RWPE2 (cell line): ENCODE results near the gene GABRR1.

ENCODE experiments used
- ATAC-seq: fragments of 200-7000 bp; cut with Tn5 transposase; 3 replicates; pipeline ENCODE4 v1.9.1; 2021; ENCODE audit warnings: low read depth
- DNase-seq: peaks from one replicate; pipeline ENCODE4 v3.0.0-alpha.2; 2020; ENCODE audit warnings: low spot score
- H3K27ac ChIP-seq: fragments of 450-650 bp; 2 replicates; pipeline ENCODE4 v1.5.1; 2017; ENCODE audit warnings: mild to moderate bottlenecking; ENCODE audit not compliant: poor library complexity, severe bottlenecking
- H3K27me3 ChIP-seq: fragments of 250-450 bp; sonication (Bioruptor Pico); 2 replicates; pipeline ENCODE4 v1.5.1; 2021; ENCODE audit warnings: mild to moderate bottlenecking, moderate library complexity; ENCODE audit not compliant: insufficient read depth, poor library complexity, severe bottlenecking
- H3K36me3 ChIP-seq: fragments of 250-450 bp; sonication (Bioruptor Pico); 2 replicates; pipeline ENCODE4 v1.5.1; 2020; ENCODE audit warnings: low read depth, mild to moderate bottlenecking, moderate library complexity
- H3K4me1 ChIP-seq: fragments of 250-450 bp; sonication (Bioruptor Pico); 2 replicates; pipeline ENCODE4 v1.5.1; 2021; ENCODE audit warnings: mild to moderate bottlenecking, moderate library complexity; ENCODE audit not compliant: insufficient read depth, poor library complexity, severe bottlenecking
- H3K4me3 ChIP-seq: fragments of 250-450 bp; sonication (Bioruptor Pico); 2 replicates; pipeline ENCODE4 v1.5.1; 2021; ENCODE audit warnings: mild to moderate bottlenecking, moderate library complexity; ENCODE audit not compliant: severe bottlenecking
- H3K9me3 ChIP-seq: fragments of 250-450 bp; sonication (Bioruptor Pico); 2 replicates; pipeline ENCODE4 v1.5.1; 2021; ENCODE audit warnings: mild to moderate bottlenecking, moderate library complexity; ENCODE audit not compliant: severe bottlenecking
- TF ChIP-seq, protein P1 (sequence below): fragments of 450-650 bp; IDR thresholded peaks from one replicate; pipeline ENCODE4 v1.5.1; 2017; ENCODE audit warnings: mild to moderate bottlenecking, moderate library complexity; ENCODE audit not compliant: poor library complexity, severe bottlenecking

Gene GABRR1

DNA sequence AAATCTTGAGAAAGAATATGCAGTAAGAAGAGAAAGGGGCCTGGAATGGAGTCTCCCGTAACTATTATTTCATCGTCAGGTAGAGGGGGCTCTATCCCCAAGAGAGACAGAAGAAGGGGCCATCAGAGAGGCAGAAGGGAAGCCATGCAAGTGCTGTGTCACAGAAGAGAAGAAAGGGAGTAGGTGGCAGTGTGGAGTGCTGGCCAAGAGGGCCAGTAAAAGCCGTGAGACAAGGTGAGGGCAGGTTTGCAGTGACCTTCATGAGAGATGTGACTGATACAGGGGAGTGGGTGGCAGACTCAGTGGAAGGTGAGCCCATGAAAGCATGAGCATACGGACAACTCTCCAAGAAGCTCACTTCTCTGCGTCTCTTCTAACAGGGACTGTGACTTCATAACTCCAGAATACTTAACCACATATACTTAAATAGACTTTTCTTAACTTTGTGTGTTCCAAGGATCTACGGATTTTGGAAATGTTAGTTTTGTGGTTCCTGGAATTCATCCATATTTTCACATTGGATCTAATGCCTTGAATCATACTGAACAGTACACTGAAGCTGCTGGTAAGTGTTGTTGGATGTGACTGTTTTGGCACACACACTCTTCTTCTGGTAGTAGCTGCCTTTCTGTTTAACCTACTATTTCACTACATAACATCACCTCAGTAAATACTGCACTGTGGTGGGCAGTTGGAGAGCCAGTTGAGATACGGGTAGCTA is 55.7 kb downstream of the GABRR1 start:
- DNase-seq (no peak), ATAC-seq (no peak)
- H3K36me3 ChIP-seq = peaks cover 86% of the 10 kb centered on the region
- H3K4me3 ChIP-seq = no peak overlapping the region
- no peak overlapping the region for H3K27ac ChIP-seq
- TF ChIP-seq, protein P1, sequence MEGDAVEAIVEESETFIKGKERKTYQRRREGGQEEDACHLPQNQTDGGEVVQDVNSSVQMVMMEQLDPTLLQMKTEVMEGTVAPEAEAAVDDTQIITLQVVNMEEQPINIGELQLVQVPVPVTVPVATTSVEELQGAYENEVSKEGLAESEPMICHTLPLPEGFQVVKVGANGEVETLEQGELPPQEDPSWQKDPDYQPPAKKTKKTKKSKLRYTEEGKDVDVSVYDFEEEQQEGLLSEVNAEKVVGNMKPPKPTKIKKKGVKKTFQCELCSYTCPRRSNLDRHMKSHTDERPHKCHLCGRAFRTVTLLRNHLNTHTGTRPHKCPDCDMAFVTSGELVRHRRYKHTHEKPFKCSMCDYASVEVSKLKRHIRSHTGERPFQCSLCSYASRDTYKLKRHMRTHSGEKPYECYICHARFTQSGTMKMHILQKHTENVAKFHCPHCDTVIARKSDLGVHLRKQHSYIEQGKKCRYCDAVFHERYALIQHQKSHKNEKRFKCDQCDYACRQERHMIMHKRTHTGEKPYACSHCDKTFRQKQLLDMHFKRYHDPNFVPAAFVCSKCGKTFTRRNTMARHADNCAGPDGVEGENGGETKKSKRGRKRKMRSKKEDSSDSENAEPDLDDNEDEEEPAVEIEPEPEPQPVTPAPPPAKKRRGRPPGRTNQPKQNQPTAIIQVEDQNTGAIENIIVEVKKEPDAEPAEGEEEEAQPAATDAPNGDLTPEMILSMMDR = no peak
- H3K4me1 ChIP-seq = no peaks in the 10 kb centered on the region
- peaks cover 2% of the 10 kb centered on the region for H3K9me3 ChIP-seq
- H3K27me3 ChIP-seq = no peaks in the 10 kb centered on the region

DNA sequence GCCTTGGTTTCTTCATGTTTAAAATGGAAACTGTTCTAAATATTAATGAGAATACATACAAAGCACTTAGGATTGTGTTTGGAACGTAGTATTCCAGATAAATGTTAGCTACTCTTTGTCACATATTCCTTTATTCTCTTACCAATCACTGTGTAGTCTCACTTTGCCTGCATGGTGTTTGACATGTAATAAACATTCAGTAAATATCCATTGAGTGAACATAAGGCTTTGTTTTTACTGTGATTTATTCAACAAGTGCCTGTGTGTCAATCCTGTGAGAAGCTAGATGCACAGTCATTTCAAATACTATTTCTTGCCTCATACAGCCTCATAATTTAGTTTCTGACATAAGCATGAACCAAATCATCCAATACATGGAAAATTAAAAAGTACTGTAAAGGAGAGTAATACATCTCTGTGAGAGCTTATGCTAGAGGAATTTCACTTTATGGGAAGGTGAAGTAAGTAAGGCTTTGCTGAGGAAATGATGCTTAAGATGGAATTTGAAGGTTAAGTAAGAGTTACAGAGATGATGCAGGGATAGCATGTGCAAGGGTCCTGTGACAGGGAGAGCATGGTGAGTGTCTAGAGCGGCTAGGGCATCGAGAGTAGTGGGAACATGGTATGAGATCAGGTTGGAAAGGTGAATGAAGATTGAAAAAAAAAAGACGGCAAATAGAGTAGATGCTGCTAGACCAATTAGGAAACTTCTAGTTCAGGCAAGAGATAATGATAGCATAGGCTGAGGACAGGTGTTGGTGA is 56.6 kb downstream of the GABRR1 start:
- H3K9me3 ChIP-seq = peaks cover 2% of the 10 kb centered on the region
- TF ChIP-seq, protein P1 = no peak

DNA sequence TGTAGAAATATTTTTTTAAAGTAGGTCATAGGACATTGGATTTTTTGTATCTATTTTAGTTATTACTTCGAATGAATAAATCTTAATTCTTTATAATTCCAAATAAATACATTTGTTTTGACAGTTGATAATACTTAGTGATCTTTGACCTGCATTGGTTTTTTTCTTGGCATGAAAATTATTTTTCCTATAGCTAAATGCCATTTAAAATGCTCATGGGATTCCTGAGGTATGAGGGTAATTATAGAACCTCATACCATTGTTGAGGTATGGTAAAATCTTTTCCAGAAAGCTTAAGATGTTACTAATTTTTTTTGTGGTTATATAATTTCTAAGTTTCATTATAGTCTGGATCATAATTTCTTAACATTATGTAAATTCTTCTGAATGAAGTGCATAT is 63.0 kb downstream of the GABRR1 start:
- H3K27ac ChIP-seq = no peak overlapping the region
- H3K4me3 ChIP-seq = no peak overlapping the region
- TF ChIP-seq, protein P1 = no peak
- no peaks in the 10 kb centered on the region for H3K9me3 ChIP-seq
- no peak for ATAC-seq
- H3K4me1 ChIP-seq = no peaks in the 10 kb centered on the region
- DNase-seq = no peak
- peaks cover 87% of the 10 kb centered on the region for H3K36me3 ChIP-seq
- no peaks in the 10 kb centered on the region for H3K27me3 ChIP-seq

More for the DNA sequence above, 56.6 kb downstream of the GABRR1 start:
- Histone ChIP-seq H3K4me3 (no peak overlapping the region), H3K27me3 (no peaks in the 10 kb centered on the region), H3K36me3 (peaks cover 95% of the 10 kb centered on the region), H3K4me1 (no peaks in the 10 kb centered on the region), H3K27ac (no peak overlapping the region)
- DNase-seq (no peak), ATAC-seq (no peak)

DNA sequence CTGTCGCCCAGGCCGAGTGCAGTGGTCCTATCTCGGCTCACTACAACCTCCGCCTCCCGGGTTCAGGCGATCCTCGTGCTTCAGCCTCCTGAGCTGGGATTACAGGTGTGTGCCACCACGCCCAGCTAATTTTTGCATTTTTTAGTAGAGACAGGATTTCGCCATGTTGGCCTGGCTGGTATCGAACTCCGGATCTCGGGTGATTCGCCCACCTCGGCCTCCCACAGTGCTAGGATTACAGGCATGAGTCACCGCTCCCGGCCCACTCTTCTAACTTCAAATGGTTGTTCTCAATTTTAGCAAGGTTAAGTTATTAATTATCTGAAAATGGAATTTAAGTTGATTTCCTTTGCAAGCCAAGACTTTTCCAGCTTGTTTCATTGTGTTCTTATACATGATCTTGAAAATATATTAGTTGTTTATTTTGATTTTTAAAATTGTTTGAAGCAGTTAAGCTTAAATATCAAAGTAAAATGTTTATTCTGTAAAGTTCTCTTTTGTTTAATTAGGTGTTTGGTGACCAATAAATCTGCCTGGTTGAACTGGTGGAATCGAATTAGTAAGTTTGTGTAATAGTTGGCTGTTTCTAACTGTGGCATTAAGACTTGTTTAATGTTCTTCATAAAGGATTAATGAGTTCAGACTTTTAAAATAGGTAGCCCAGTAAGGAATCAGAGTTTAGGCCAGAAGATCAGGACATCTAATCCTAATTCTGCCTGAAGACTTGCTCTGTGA is 69.0 kb downstream of the GABRR1 start:
- TF ChIP-seq, protein P1 = no peak
- Histone ChIP-seq H3K4me3 (no peak overlapping the region), H3K9me3 (no peaks in the 10 kb centered on the region), H3K4me1 (peaks cover 6% of the 10 kb centered on the region), H3K27ac (peak overlapping the region; percentile 76), H3K36me3 (peaks cover 36% of the 10 kb centered on the region), H3K27me3 (no peaks in the 10 kb centered on the region)
- ATAC-seq = no peak
- no peak for DNase-seq
